KOPT-K1 (cell line): ENCODE data around the gene PFAS.
A peak's percentile ranks its signal among the peaks of the same experiment; 100 is the strongest.
"Not testable (repeated sequence)": the region's sequence is repeated elsewhere in the genome, so short reads cannot be mapped to it uniquely, and the experiment has no call there.

Experiments
- H3K27ac ChIP-seq: fragments of 200-600 bp; sonication (generic); 2 replicates; pipeline ENCODE4 v1.5.1; 2016; ENCODE audit warnings: antibody characterized with exemption, mild to moderate bottlenecking, low read depth, low read length; ENCODE audit not compliant: poor library complexity, severe bottlenecking
- H3K36me3 ChIP-seq: fragments of 200-600 bp; sonication (generic); 2 replicates; pipeline ENCODE4 v1.5.1; 2017; ENCODE audit warnings: antibody characterized with exemption, mild to moderate bottlenecking, low read length, moderate library complexity; ENCODE audit not compliant: insufficient read depth
- H3K9me3 ChIP-seq: fragments of 200-600 bp; sonication (generic); 2 replicates; pipeline ENCODE4 v1.5.1; 2017; ENCODE audit warnings: antibody characterized with exemption, low read length, mild to moderate bottlenecking; ENCODE audit not compliant: insufficient read depth, poor library complexity, severe bottlenecking

PFAS gene

GRCh38 chr17:8248751-8249607 is at the start of gene PFAS:
Gene PFAS, plus strand, starts transcription at chr17:8249289. Its CDS starts 4,649 bp downstream, at chr17:8253938.
- H3K27ac ChIP-seq, result peak within 1 kb of the TSS; percentile 96
- H3K9me3 ChIP-seq, result no peaks in the 10 kb centered on the region
- H3K36me3 ChIP-seq, result peaks cover 26% of the 10 kb centered on the region

- Histone ChIP-seq H3K36me3 (peaks cover 83% of the 10 kb centered on the region), H3K27ac (no peak overlapping the region)
Measured at GRCh38 chr17:8204761-8205555, 44.1 kb upstream of the PFAS start.

GRCh38 chr17:8206536-8206935 is 42.6 kb upstream of the PFAS start:
- H3K36me3 ChIP-seq, result peaks cover 73% of the 10 kb centered on the region
- no peaks in the 10 kb centered on the region for H3K9me3 ChIP-seq
- no peak overlapping the region for H3K27ac ChIP-seq

More at GRCh38 chr17:8204761-8205555, 44.1 kb upstream of the PFAS start:
- no peaks in the 10 kb centered on the region for H3K9me3 ChIP-seq

DNA sequence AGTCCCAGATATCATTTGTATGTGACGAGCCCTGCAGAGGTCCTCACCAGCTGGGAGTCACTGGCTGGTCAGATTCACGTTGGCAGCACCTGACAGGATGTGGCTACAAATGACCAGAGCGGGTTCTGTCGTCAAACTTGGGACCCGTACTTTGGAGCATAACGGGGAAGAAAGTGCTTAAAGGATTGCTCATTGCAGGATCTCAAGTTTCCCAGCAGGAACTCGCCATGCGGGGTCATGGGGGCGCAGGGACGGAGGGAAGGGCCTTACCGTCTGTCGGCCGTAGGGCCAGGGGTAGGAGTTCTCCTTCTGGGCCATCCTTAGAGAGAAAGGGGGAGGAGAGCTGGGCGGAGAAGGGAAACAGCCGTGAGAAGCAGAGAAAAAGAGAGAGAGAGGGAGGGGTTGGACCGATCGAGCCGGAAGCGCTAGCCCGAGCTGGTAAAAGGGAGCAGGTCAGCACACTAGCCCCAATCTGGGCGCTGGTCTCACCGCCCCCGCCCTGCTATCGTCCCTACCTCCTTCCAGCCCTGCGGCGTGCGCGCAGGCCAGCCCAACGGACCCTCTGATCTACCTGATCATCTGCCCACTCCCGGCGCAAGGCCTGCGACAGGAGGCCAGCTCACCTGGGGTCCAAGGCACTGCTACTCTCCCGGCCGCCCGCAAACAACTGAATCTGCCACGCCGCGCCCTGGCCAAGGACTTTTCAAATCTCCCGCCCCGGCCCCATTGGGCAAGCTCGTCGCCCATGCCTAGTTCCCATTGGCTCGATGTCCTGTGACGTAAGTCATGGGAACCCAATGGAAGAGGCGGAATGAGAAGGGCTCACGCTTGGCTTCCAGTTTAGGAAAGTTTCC is 39.0 kb upstream of the PFAS start, which contains the start of gene AURKB:
AURKB (minus strand) TSS at position 669 of the 854 bp plus-strand sequence; CDS start at position 318, 351 bp downstream.
- Histone ChIP-seq H3K9me3 (no peaks in the 10 kb centered on the region), H3K27ac (peak within 1 kb of the TSS; percentile 98), H3K36me3 (peaks cover 38% of the 10 kb centered on the region)

DNA sequence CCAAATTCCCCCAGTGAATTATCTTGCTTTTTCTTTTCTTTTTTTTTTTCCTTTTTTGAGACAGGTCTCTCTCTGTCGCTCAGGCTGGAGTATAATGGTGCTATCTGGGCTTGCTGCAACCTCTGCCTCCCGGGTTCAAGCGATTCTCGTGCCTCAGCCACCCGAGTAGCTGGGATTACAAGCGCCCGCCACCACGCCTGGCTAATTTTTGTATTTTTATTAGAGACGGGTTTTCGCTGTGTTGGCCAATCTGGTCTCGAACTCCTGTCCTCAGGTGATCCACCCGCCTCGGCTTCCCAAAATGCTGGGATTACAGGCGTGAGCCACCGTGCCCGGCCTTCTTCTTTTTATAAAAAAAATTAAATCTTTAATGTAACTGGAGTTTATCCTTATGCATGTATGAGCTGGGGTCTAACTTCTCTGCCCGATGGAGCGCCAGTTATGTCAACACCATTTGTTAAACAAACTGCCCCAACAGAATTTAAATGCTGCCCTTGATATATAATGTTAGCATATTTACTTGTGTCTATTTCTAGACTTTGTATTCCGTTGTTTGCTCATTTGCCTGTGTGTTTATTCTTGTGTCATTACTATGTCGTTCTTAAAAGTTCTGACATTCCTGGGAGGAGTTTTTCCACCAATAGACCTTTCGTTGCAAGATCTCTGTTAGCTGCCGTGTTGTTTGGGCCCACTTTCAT is 38.2 kb upstream of the PFAS start:
- peaks cover 30% of the 10 kb centered on the region for H3K36me3 ChIP-seq
- H3K9me3 ChIP-seq, result no peaks in the 10 kb centered on the region
- H3K27ac ChIP-seq, result peak overlapping the region; percentile 98

GRCh38 chr17:8212312-8213180 is 36.5 kb upstream of the PFAS start:
- H3K27ac ChIP-seq, result no peak overlapping the region
- H3K9me3 ChIP-seq, result no peaks in the 10 kb centered on the region
- peaks cover 13% of the 10 kb centered on the region for H3K36me3 ChIP-seq

DNA sequence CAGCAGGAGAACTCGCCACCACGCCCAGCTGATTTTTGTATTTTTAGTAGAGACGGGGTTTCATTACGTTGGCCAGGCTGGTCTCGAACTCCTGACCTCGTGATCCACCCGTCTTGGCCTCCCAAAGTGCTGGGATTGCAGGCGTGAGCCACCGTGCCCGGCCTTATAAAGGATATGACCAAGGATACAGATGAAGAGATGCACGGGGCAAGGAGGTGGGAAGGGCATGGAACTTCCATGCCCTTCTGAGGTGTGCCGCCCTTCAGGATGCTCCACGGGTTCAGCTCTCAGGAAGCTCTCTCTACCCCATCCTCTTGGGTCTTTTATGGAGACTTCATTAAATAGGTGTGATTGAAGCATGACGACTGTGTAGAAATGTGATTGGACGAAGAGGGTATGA is 35.1 kb upstream of the PFAS start:
- H3K36me3 ChIP-seq, H3K9me3 ChIP-seq, H3K27ac ChIP-seq: not testable (repeated sequence)

DNA sequence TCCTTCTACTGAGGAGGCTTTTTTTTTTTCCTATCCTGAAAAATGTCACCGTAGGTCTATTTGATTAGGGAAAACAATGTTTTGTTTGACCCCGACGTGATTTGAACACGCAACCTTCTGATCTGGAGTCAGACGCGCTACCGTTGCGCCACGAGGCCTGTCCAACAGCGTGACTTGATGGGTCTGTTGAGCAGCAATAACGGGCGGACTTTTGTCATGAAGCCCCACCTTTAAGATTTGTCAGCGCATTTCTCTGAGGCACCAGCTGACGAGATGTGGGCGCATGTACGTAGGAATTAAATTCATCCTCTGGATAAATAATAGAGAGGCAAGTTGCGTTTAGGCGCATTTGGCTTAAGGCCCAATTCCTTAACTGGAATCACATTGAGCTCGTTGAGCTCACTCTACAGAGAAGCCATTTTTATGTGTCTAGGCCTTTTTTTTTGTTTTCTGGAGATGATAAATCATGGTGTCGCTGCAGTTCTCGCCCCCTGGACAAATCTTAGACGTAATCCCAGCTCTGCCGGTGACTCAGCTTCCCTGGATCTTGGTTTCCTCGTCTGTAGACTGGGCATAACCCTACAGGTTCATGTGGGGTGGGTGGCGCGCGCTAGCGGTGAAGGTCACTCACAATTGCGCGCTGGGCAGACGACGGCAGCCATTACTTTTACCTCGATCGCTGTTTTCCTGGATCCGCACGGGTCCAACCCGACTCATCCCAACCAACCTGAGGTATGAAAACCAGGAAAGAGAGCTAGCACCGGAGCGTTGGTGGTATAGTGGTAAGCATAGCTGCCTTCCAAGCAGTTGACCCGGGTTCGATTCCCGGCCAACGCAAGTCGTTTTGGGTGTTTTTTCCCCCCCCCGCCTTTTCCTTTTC is 28.1 kb upstream of the PFAS start:
- Histone ChIP-seq H3K36me3 (no peaks in the 10 kb centered on the region), H3K27ac (peak overlapping the region; percentile 88)

DNA sequence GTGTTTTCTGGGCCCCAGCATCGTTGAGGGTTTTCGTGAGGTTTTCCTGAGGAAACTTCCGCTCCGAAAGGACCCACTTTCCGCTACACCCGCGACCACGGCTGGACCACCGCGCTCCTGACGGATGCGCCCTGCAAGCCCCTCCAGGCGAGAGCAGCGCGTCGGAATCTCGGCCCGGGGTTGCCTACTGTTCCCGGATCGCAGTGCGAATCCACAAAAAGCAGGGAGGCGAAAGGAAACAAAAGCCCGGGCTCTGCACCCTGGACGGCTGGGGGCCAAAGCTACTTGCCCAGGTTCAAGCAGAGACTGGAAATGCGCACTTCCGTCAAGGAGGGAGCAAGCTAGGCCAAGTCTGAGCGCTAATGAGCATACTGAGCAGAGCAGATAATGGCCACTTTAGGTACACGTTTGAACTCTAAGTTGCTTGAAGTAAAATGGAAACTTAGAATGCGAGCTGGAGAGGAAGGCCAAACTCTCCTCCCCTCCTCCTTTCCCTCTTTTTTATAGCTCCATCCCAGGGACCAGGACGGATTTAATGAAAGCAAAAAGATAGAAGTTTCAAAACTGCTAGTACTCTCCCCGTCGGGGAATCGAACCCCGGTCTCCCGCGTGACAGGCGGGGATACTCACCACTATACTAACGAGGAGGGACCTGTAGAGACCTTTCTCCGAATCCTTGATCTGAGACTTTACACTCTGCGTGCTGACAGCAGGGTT is 27.3 kb upstream of the PFAS start:
- peaks cover 2% of the 10 kb centered on the region for H3K36me3 ChIP-seq
- no peaks in the 10 kb centered on the region for H3K9me3 ChIP-seq
- peak overlapping the region; percentile 88 for H3K27ac ChIP-seq

More for the DNA sequence above, 28.1 kb upstream of the PFAS start:
- H3K9me3 ChIP-seq, result no peaks in the 10 kb centered on the region

- no peaks in the 10 kb centered on the region for H3K9me3 ChIP-seq
- peak overlapping the region; percentile 88 for H3K27ac ChIP-seq
- peaks cover 7% of the 10 kb centered on the region for H3K36me3 ChIP-seq
Measured at GRCh38 chr17:8222380-8222629, 26.8 kb upstream of the PFAS start.

DNA sequence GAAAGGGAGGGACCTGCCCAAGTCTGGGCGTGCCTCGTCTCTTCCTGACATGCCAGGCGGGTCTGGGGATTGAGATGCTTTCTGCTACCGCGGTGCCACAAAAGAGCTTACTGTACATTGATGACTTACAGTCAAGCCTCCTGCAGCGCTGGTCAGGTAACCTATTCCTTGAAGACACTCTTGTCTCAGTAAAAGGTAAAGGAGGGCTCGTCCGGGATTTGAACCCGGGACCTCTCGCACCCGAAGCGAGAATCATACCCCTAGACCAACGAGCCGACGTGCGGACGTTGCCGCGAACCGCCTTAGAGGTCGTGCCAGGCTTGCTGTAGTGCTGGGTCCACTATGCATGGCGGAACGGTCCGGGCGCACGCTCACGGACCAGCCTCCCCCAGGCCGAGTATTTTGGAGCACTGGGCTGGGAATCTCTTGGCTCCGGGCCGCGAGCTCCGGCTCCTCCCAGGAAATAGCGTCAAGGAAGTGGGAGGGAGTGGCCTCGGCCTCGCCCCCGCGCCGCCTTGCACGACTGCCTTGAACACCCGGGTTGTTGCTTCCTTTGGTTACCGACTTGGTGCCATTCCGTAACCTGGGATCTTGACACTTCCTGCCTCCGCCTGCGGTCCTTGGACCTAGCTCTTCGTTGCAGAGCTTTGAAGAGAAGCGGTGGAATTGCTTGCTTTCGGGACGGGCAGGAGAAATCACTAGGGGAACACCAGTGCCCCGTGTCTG is 26.3 kb upstream of the PFAS start:
- Histone ChIP-seq H3K9me3 (no peaks in the 10 kb centered on the region), H3K27ac (peak overlapping the region; percentile 88), H3K36me3 (peaks cover 12% of the 10 kb centered on the region)
